Activated CD8-positive, alpha-beta T cell treated with anti-CD3 and anti-CD28 coated beads for 36 hours (primary cell): Measurements from ENCODE around the gene TTC21B. TPM values are rescaled to one million over a fixed set of nuclear protein-coding genes. Genes with fewer than 3 reads are reported as not detected.
A peak's percentile ranks its signal among the peaks of the same experiment; 100 is the strongest.

Source experiments
- ATAC-seq: fragments of 200-7000 bp; cut with Tn5 transposase; one replicate; pipeline ENCODE4 v1.10.0; 2021; ENCODE audit warnings: mild to moderate bottlenecking, moderate library complexity
- CTCF ChIA-PET: fragments of 350-600 bp; sonication (Branson Sonifier 250); formaldehyde crosslinking; loops from one replicate; lab custom pipeline; 2021; ENCODE audit warnings: antibody characterized with exemption; lab: Charles Lee
- POLR2A ChIA-PET: fragments of 350-600 bp; sonication (Branson Sonifier 250); formaldehyde crosslinking; loops from one replicate; lab custom pipeline; 2021; ENCODE audit warnings: antibody characterized with exemption; lab: Charles Lee
- DNase-seq: peaks from one replicate; pipeline ENCODE4 v3.0.0-alpha.2; 2020
- H3K27ac Mint-ChIP-seq: one replicate; pipeline ENCODE4 v1.8.0; 2021; ENCODE audit warnings: mild to moderate bottlenecking, mixed read lengths
- H3K27me3 Mint-ChIP-seq: one replicate; pipeline ENCODE4 v1.8.0; 2021; ENCODE audit warnings: mixed read lengths
- H3K36me3 Mint-ChIP-seq: one replicate; pipeline ENCODE4 v1.8.0; 2021; ENCODE audit warnings: low read depth, mixed read lengths
- H3K4me1 Mint-ChIP-seq: one replicate; pipeline ENCODE4 v1.8.0; 2021; ENCODE audit warnings: low read depth, mixed read lengths
- H3K4me3 Mint-ChIP-seq: one replicate; pipeline ENCODE4 v1.8.0; 2021; ENCODE audit warnings: mild to moderate bottlenecking, moderate library complexity, mixed read lengths
- H3K9me3 Mint-ChIP-seq: one replicate; pipeline ENCODE4 v1.8.0; 2021; ENCODE audit warnings: mixed read lengths
- intact Hi-C: fragments of 100-400 bp; cut with micrococcal nuclease; formaldehyde crosslinking; loops from one replicate; pipeline ENCODE4 v1.10.0; 2022
- total RNA-seq, 2 experiments: library from RNA; stranded (reverse); gene quantifications; one replicate each; pipeline ENCODE4 v1.2.3, GENCODE V29; 2021
- TF ChIP-seq, protein P1 (sequence below): fragments of 200-600 bp; IDR thresholded peaks from one replicate; pipeline ENCODE4 v1.8.0; 2022; ENCODE audit warnings: antibody characterized with exemption, mild to moderate bottlenecking

TTC21B gene
- total RNA-seq, 2 experiments from 2014 or later: 22.1 to 24.1 TPM

DNA sequence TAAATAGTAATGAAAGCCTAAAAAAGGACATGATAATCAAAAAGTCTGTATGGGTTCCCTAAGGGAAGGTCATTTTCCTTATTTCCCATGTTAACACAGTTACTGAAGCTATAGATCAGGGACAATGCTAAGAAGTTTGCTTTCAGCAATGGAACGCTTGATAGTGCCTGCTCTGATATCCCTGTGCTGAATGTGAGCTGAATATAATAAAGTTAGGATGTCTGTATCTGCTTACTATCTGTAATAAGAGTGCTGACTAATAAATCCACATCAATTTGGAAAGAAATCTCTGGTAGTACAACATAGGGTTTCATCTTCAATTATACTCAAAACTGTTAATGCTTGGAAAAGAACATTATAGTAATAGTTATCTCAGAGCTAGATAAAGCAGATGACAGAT, 25.8 kb downstream of the TTC21B start:
- H3K27me3 Mint-ChIP-seq: no peaks in the 10 kb centered on the region
- TF ChIP-seq, protein P1, sequence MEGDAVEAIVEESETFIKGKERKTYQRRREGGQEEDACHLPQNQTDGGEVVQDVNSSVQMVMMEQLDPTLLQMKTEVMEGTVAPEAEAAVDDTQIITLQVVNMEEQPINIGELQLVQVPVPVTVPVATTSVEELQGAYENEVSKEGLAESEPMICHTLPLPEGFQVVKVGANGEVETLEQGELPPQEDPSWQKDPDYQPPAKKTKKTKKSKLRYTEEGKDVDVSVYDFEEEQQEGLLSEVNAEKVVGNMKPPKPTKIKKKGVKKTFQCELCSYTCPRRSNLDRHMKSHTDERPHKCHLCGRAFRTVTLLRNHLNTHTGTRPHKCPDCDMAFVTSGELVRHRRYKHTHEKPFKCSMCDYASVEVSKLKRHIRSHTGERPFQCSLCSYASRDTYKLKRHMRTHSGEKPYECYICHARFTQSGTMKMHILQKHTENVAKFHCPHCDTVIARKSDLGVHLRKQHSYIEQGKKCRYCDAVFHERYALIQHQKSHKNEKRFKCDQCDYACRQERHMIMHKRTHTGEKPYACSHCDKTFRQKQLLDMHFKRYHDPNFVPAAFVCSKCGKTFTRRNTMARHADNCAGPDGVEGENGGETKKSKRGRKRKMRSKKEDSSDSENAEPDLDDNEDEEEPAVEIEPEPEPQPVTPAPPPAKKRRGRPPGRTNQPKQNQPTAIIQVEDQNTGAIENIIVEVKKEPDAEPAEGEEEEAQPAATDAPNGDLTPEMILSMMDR: no peak

GRCh38 chr2:165927353-165927752, 26.2 kb downstream of the TTC21B start:
- ATAC-seq: no peak
- H3K4me3 Mint-ChIP-seq: no peak overlapping the region
- TF ChIP-seq, protein P1: no peak
- no peaks in the 10 kb centered on the region for H3K27me3 Mint-ChIP-seq
- H3K27ac Mint-ChIP-seq: no peak overlapping the region
- H3K4me1 Mint-ChIP-seq: no peaks in the 10 kb centered on the region
- H3K9me3 Mint-ChIP-seq: no peaks in the 10 kb centered on the region
- intact Hi-C loops: no loop called here
- CTCF ChIA-PET: no interaction called here
- peaks cover 32% of the 10 kb centered on the region for H3K36me3 Mint-ChIP-seq
- no peak for DNase-seq
- POLR2A ChIA-PET: no interaction called here

More for the DNA sequence above, 25.8 kb downstream of the TTC21B start:
- POLR2A ChIA-PET: no interaction called here
- intact Hi-C loops: no loop called here
- no peaks in the 10 kb centered on the region for H3K9me3 Mint-ChIP-seq
- no peaks in the 10 kb centered on the region for H3K4me1 Mint-ChIP-seq
- H3K4me3 Mint-ChIP-seq: no peak overlapping the region
- H3K27ac Mint-ChIP-seq: no peak overlapping the region
- ATAC-seq: no peak
- CTCF ChIA-PET: no interaction called here
- DNase-seq: no peak
- H3K36me3 Mint-ChIP-seq: peaks cover 28% of the 10 kb centered on the region

DNA sequence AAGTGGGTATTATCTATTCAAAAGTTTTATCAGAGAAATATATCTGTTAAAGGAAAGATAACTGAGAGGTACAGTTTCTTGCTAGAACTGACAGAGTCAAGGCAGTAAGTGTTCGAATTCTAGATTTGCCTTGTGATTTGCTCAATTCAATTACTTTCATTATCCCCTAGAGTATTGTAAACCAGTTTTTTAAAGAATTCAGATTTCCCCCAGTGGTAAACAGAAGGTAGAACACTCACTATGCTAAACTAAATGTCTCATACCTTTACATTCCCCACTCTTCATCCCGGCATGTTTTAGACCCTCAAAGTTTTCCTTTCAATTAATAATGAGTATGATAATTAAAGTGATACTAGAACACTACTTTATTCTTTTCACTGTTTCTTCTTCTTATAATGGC, 28.6 kb downstream of the TTC21B start:
- POLR2A ChIA-PET: no interaction called here
- ATAC-seq (no peak), DNase-seq (no peak)
- H3K27me3 Mint-ChIP-seq: no peaks in the 10 kb centered on the region
- TF ChIP-seq, protein P1: no peak
- H3K27ac Mint-ChIP-seq: no peak overlapping the region
- H3K9me3 Mint-ChIP-seq: no peaks in the 10 kb centered on the region
- intact Hi-C loops: no loop called here
- CTCF ChIA-PET: no interaction called here
- H3K4me1 Mint-ChIP-seq: peaks cover 3% of the 10 kb centered on the region
- H3K4me3 Mint-ChIP-seq: no peak overlapping the region
- peaks cover 36% of the 10 kb centered on the region for H3K36me3 Mint-ChIP-seq

GRCh38 chr2:165920748-165921147, 32.8 kb downstream of the TTC21B start:
- CTCF ChIA-PET: no interaction called here
- Mint-ChIP-seq H3K4me1 (peaks cover 3% of the 10 kb centered on the region), H3K36me3 (peaks cover 33% of the 10 kb centered on the region), H3K4me3 (no peak overlapping the region), H3K27me3 (no peaks in the 10 kb centered on the region), H3K27ac (peak overlapping the region; percentile 49), H3K9me3 (no peaks in the 10 kb centered on the region)
- POLR2A ChIA-PET: no interaction called here
- intact Hi-C loops: no loop called here
- no peak for ATAC-seq
- no peak for DNase-seq
- TF ChIP-seq, protein P1: no peak

DNA sequence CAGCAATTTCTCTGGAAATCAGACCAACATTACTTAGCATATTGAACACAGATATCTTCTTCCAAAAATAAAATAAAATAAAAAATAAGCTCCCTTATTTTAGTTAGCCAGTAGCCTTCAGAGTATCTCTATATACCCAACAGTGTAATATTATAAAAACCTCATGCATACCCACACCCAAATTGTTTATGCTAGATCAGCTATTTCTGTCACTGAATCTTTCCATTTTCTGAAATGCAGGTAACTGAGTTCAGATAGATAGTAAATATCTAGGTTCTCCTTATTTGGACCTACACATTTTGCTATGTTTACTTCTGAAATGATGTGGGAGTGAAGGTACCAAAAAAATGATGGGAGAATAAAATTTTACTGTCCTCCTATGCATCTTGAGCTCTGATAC, 39.9 kb downstream of the TTC21B start:
- H3K9me3 Mint-ChIP-seq: no peaks in the 10 kb centered on the region
- ChIA-PET CTCF (no interaction called here), POLR2A (no interaction called here)
- no peaks in the 10 kb centered on the region for H3K4me1 Mint-ChIP-seq
- peaks cover 31% of the 10 kb centered on the region for H3K36me3 Mint-ChIP-seq
- H3K27me3 Mint-ChIP-seq: no peaks in the 10 kb centered on the region
- TF ChIP-seq, protein P1: no peak
- no peak overlapping the region for H3K4me3 Mint-ChIP-seq
- no peak for ATAC-seq
- no peak overlapping the region for H3K27ac Mint-ChIP-seq
- no peak for DNase-seq
- intact Hi-C loops: no loop called here
